GM18499 (cell line): ENCODE data around the gene ATP6V1G2.
"Not testable (repeated sequence)": the region's sequence is repeated elsewhere in the genome, so short reads cannot be mapped to it uniquely, and the experiment has no call there.

Experiments
- ATAC-seq: cut with Tn5 transposase; IDR thresholded peaks from one replicate; pipeline ENCODE4 v1.9.1; 2021; ENCODE audit warnings: moderate number of reproducible peaks; ENCODE audit not compliant: insufficient read depth, unreplicated experiment

Gene ATP6V1G2

GRCh38 chr6:31556307-31556706, 9.9 kb upstream of the ATP6V1G2 start:
- ATAC-seq = no peak

DNA sequence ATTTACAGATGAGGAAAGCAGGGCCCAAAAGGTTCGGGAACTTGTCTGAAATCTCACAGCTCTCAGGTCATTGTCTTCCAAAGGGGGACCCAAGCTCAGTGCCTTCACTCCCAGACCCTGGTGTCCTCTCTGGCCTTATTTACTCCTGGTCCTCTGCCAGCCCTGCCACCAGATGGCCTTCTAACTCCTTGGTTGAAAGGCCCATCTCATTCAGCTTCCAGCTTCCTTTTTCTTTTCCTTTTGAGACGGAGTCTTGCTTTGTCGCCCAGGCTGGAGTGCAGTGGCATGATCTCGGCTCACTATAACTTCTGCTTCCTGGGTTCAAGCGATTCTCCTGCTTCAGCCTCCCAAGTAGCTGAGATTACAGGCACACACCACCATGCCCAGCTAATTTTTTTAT, 5.0 kb upstream of the ATP6V1G2 start:
- ATAC-seq = not testable (repeated sequence)

GRCh38 chr6:31548544-31548873, 2.1 kb upstream of the ATP6V1G2 start:
- ATAC-seq = no peak

DNA sequence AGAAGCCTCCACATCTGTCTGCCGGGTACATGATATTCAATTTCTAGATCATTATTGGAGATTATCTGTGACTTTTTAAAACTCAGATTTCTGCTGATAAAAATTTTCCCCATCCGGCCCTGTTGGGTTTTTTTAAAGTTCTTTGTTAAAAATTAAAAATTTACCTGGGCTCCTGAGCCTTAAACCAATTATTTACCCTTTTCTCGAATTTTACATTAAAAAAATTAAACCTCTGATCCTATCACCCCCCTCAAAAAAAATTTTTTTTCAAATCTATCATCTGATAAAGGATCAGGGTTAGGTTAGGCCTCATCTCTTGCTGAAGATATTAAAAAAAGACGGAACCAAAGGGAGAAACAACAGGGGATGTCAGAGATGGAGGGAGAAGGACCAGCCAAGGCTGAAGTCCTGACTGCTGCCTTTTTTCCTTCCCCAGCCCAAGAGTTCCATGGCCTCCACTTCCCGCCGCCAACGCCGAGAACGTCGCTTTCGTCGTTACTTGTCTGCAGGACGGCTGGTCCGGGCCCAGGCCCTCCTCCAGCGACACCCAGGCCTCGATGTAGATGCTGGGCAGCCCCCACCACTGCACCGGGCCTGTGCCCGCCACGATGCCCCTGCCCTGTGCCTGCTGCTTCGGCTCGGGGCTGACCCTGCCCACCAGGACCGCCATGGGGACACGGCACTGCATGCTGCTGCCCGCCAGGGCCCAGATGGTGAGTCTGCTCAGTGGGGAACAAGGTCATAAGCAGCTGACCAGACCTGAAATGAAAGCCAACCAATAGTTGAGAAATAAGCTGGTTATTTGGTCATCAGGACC, 1.5 kb upstream of the ATP6V1G2 start:
- ATAC-seq = no peak

- no peak for ATAC-seq
Measured at GRCh38 chr6:31546958-31547726, 734 bp upstream of the ATP6V1G2 start, which contains the start of gene NFKBIL1. Gene NFKBIL1, plus strand, starts transcription at chr6:31547608. Its CDS starts 87 bp downstream, at chr6:31547695.

DNA sequence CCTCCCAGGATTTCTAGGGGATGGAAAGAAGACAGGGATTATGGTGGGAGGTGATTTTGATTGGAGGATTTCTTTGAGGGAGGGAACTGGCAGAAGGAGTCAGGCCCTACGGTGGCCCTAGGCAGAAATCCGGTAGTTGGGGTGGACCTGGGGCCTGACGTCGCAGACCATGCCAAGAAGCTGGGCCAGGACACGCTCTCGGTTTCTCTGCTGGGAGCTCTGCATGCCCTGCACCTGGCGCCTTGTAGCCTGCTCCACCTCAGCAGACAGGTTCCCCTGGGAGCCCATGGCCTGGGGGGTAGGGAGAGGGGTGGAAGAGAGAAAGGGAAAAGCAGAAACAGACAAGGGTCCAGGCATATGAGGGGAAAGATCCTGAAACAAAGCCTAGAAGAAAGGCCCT, 1.1 kb downstream of the ATP6V1G2 start:
- no peak for ATAC-seq

GRCh38 chr6:31544676-31545075, 1.7 kb downstream of the ATP6V1G2 start:
- ATAC-seq = no peak

DNA sequence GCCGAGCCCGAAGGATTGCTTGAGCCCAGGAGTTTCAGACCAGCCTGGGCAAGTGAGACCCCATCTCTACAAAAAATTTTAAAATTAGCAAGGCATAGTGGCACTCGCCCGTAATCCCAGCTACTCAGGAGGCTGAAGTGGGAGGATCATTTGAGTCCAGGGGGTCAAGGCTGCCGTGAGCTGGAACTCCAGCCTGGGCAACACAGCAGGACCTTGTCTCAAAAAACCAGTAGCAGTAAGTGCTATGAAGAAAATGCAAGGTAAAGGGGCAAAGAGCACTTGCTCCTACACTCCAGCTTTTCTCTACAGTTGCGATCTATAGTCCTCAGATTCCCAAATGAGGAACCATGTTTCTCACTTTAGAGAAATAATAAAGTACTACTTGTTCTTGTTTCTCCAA, 2.8 kb downstream of the ATP6V1G2 start:
- no peak for ATAC-seq

- no peak for ATAC-seq
Measured at GRCh38 chr6:31541658-31542521, 4.5 kb downstream of the ATP6V1G2 start, which contains the start of gene DDX39B. Gene DDX39B, minus strand, starts transcription at chr6:31542003. Its CDS starts 1,471 bp downstream, at chr6:31540532.

- no peak for ATAC-seq
Measured at GRCh38 chr6:31541059-31541657, 5.2 kb downstream of the ATP6V1G2 start.

DNA sequence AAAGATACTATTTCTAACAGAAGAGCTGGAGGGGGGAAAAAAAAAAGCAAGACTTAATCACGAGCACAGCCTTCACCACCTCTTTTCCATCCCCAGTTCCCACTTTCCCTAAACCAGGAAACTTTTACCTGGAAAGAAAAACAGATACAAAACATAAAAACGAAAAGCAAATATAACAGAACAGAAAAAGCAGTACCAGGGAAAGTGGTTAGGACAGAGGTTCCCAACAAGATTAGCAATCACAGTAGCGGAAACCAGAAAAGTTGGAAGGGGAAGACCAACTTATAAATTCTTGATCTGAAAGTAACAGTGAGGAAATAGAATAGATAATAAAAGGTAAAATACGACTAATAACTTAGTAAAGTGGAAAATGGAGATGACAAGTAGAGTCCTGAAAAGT, 5.8 kb downstream of the ATP6V1G2 start:
- ATAC-seq = no peak

DNA sequence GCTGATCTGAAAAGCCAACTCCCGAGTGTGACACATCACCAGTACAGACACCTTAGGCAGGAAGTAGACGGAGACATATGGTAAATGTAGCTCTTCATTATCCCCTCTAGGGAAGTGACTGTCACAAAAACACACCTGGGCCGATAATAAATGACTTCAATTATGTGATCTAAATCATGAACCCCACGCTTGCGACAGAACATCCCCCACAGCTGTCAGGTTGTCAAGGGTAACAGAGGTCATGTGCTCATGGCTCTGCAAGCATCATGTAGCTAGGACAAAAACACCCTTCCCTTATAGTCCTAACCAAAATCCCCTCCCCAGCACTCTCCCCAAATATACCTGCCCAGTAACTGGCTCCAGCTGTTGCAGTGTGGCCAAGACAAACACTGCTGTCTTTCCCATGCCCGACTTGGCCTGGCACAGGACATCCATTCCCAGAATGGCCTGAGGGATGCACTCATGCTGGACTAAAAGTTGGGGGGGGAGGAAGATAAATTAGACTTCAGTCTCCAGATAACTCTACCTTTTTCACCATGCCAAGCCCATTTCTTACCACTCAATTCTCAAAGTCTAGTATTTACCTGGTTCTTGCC, 7.5 kb downstream of the ATP6V1G2 start:
- no peak for ATAC-seq

- ATAC-seq = no peak
Measured at GRCh38 chr6:31535538-31536324, 10.7 kb downstream of the ATP6V1G2 start.

DNA sequence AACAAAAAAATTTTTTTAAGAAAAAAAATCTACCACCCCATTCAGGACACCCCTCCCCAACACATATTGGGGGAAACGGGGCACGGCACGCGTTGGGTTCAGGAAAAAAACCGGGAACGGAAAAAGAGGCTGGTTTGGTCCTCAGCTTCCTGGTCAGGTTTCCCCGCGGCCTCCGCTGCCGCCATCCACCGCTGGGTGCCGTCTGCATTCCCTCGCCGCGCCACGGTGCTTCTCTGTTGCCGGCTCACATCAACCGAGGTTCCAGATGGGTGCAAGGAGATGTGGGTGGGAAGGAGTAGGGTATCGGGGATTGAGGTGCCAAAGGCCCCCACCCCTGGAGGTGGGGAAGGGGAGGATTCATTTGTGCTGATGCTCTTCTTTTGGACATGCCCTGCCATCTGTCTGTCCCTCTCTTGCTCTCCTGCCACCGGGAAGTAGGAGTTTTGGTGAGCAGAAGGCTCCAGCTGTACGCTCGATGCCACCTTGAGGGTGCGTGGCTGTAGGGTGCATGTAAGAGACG, 11.8 kb downstream of the ATP6V1G2 start:
- no peak for ATAC-seq

GRCh38 chr6:31534011-31534410, 12.4 kb downstream of the ATP6V1G2 start:
- no peak for ATAC-seq

GRCh38 chr6:31533455-31533841, 13.0 kb downstream of the ATP6V1G2 start:
- ATAC-seq = no peak

DNA sequence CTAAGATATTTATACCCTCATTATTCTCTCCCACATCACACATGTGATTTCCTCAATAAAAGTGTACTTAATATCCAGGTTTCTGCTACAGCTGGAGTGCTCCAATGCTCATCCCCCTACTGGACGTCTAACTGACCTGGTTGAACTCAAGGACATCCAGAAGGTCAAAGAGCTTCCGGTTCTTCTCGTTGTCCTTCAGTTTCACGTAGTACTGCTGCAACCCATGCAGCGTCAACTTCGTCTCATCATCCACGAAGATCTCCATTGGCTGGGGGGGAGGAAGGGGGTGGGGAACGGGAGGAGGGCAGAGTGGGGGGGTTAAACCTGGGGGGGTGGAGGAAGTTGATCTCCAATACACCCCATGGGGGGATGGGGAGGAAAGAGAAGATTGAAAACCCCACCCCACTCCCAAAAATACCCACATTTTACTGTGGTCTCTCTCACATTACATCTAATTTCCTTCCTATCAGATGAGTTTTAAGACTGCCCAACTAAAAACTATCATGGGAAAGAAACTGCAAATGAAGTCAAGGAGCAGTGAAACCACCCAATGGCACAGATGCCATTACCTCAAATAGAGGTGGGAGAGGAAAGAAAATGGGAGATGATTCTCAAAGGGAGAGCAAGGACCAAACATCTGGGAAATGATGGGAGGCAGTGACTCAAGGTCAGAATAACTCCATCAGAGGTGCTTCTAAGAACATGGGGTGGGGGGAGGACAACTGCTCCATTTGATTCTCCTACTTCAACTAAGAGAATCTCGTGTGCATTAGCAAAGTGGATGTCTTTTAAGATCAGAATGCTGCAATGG, 13.6 kb downstream of the ATP6V1G2 start:
- ATAC-seq = no peak
